Measurements from ENCODE around the gene PIGM. TPM values are rescaled to one million over a fixed set of nuclear protein-coding genes. Genes with fewer than 3 reads are reported as not detected.
"Not testable (repeated sequence)": the region's sequence is repeated elsewhere in the genome, so short reads cannot be mapped to it uniquely, and the experiment has no call there.

Gene PIGM
- polyA plus RNA-seq, 1 donor: 5.0 TPM

DNA sequence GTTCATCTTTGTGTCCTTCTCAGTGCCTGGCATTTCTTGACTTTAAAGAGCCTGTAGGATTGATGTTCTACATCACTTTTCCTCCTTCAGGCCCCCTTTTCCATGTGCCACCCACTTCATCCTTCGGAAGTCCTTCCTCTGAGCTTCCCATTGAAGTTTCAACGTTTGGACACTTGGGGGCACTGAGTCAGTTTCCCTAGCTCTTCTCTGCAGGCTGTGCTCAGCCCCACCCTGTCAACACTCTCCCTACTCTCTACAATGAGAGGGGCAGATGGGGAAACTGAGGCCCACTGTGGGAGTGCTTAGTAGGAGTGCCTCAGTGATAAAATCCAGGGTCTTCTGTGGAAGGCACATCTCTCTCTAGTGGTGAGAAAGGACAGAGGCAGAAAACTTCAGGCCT lies 26.3 kb upstream of the PIGM start:
- DNase-seq: no peak

DNA sequence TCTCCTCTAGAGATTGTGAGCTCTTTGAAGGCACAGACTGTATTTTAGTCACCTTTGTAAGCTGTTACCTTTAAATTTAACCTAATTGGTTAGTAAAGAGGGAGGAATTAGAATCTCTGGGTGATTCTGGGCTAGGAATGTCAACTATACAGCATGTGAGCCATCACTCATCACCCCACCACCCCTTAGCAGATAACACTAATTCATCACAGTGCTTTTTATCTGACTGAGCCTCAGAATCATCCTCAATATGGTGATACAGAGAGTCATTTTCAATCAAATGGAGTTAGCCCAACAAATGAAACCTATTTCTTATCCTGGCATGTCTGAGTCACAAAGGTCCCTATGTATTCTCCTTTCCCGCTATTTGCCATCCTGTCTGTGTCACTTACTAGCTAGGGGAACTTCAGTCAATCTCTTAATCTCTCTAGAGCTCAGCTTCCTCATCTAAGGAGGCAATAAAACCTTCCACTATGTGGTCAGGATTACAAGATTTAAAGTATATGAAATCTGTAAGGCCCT lies 24.9 kb upstream of the PIGM start:
- no peak for DNase-seq

DNA sequence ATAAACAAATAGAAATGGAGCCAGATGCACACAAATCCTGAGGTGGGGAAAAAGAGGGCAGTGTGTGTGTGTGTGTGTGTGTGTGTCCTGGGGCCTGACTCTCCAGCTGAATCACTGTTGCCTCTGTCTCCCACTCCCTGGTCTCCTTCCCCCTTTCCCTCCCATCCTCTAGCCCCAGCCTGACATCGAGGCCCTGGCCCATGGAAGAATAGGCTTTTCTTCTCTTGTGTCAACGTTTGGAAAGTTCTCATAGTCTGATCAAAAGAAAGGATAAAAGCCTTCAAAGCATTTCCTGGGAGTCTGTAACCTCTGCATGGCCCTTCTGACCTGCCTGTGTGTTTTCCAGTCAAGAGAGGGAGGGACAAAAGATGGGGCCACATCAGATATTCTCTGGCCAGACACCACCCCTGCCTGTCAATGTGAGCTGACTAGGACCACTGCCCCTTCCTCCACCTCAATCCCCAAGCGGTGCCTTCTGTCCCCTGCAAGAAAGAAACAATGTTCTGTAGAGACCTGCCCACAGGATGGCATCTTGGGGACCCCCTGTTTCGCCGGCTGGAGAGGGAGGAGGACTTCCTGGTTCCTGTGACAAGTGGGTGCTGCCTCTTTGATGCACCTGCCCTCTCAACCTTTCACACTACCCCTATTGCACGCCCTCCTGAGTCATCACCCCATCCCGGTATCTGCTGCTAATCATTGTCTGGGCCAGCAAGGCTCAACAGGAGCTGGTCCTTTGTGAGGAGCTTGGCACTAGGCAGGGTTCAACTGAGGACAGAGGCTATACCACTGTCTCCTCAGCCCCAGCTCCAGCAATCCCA lies 22.0 kb upstream of the PIGM start:
- DNase-seq: no peak

DNA sequence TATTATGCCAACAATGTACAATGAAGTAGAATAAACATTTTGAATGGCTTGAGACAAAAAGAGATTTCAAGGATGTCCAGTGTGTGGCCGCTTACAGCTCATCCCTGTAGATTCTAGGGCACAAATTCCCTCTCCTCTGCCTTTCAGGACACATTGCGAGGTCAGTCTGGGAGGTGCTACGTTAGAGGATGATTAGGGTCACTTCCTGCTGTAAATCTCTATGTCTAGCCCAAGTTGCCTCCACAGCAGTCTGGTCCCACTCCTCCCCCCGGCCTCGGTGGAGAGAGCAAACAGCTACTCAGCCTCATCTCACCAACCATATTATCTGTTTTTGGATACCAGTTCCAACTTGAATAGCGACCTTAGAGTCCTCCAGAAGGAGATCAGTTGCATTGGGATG lies 21.1 kb upstream of the PIGM start:
- no peak for DNase-seq

DNA sequence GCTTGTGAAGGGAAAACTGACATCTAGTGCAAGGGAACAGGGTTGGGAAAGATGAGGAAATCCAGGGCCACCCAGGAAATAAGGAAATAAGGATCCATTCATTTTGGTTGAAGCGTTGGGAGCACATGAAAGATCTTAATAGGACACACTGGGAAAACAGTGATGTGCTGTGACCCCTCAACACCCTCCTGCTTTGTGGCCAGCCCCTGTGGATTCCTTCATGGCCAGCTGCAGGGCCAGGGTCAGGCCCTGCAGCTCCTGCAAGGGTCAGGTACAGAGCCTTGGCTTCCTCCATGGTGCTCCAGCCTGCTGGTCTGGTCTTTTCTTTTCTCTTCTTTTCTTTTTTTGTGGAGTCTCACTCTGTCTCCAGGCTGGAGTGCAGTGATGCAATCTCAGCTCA lies 18.8 kb upstream of the PIGM start:
- no peak for DNase-seq

DNA sequence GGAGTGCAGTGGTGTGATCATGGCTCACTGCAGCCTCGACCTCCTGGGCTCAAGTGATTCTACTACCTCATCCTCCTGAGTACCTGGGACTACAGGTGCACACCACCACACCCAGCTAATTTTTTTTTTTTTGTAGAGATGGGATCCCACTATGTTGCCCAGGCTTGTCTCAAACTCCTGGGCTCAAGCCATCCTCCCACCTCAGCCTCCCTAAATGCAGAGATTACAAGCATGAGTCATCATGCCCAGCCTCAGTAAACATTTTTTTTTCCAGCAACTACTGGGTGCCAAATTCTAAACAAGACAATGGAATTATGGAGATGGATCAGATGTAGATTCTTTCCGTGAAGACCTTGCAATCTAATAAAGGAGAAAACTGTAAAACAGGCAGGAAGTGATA lies 18.4 kb upstream of the PIGM start:
- DNase-seq: not testable (repeated sequence)

DNA sequence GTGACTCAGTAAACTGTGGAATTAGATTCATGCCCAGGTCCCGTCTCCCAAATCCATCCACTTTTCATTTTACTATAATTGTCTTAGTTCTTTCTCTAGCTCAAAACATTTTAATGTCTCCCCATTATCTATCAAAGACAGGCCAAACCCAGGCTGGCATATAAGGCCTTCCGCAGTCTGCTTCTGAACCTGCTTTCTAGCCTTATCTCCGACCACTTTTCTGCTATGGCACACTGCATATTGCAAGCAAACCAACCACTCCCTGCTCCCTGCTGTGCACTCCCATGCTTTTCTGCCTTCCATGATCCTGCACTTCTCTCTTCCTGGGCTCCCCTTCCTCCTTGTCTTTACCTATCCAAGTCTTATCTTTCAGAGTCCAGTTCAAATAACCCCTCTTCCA lies 17.3 kb upstream of the PIGM start:
- no peak for DNase-seq

DNA sequence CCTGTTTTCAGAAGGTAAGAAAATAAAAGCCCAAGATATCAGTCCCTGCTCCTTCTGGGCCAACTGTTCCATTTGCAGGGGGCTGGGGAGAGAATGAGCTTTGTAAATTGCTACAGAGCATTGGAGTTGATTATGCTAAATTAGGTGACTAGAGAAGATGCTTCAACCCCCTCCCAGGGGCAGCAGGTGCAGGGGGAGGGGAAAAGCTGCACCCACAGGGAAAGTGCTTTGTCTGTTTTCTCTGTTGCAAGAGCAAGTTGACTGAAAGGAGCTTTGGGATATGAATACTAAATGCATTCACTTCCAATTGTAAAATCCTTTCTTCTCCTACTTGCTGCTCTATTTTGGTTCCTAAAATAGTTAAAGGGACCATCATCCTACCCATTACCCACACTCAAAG lies 16.5 kb upstream of the PIGM start:
- no peak for DNase-seq

DNA sequence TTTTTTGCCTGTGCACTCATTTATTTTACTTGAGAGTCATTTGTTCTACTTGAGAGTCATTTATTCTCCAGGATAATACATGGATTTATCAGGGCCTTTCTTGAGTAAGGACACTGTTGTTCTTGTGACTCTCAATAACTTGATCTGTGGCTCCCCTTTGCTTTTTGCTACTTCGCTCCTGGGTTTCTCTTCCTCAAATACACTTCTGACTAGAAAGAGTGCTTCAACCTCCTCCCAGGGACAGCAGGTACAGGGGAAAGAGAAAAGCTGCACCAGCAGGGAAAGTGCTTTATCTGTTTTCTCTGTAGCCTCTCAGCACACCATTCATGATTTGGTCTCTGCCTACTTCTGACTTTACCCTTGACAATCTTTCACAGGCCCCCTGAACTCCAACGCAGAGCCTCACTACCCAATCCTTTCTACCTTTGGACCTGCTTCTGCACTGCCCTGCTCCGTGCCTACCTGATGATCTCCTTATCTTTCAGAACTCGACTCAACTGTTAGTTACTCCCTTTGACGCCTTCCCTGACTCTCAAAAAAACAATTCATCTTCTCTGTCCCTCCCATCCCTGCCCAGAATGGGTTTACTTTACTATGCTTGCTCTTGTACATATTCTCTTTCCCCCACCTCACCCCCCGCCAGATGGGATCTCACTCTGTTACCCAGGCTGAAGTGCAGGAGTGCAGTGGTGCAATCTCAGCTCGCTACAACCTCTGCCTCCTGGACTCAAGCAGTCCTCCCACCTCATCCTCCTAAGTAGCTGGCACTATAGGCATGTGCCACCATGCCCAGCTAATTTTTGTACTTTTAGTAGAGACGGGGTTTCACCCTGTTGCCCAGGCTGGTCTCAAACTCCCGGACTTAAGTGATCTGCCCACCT lies 15.6 kb upstream of the PIGM start:
- no peak for DNase-seq

DNA sequence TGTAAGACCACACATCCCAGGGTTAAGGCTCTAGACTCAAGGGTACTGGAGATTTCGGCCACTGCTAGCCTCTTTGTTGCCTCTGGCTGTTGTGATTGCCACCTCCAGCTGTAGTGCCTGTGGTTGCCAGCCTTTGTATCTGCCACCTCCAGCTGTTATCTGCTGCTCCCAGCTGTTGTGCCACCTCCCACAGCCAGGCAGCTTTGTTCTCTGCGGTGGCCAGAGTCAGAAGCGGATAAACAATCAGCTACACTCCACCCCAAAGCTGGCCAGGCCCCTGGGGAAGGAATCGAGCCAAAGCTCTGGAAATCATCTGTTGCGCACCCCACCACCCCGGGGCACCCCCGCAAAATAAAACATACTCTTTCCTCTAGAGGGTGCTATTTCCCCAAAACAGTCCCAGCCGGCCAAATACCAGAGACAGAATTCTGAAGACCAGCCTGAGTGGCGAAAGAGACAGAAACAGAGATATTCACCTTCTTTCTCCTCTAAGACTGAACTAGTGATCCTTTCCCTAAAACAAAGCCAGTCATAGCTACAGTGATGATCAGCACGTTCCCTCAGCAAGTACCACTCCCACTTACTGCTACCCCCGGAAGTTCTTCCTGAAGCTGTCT lies 14.8 kb upstream of the PIGM start:
- peak; percentile 32 for DNase-seq

DNA sequence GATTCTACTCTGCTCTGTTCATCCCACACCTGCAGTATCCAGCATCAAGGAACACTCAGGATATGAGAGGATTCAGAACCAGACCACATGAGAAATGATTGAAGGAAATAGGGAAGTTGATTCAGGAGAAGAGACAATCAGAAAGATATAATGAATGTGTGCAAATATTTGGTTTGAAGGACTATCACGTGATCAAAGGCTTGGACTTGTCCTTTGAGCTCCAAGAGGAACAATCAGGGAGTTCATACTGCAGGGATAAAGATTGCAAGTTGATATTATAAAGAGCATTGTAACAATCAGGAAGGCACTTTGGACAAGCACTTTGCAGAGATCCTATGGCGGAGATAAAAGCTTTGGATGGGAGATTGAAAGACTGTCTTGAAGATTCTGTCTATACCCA lies 13.9 kb upstream of the PIGM start:
- DNase-seq: no peak

DNA sequence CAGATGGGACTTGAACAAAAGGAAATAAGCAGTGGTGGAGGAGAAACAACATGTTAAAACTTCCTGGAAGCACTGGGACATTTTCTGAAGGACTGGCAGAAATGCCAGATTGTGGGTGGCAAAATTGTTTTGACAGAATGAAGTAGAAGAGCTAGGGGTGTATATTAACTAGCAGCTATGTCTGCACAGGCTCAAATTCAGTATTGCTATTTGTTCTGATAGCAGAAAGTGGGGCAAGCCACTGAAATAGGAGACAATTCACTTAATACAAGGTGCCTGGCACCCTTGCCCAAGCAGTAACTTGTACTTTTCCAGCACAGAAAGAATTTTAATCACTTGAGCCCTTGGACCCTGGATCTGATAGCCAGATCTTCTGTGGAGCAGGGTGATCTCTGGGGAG lies 11.8 kb upstream of the PIGM start:
- DNase-seq: no peak

DNA sequence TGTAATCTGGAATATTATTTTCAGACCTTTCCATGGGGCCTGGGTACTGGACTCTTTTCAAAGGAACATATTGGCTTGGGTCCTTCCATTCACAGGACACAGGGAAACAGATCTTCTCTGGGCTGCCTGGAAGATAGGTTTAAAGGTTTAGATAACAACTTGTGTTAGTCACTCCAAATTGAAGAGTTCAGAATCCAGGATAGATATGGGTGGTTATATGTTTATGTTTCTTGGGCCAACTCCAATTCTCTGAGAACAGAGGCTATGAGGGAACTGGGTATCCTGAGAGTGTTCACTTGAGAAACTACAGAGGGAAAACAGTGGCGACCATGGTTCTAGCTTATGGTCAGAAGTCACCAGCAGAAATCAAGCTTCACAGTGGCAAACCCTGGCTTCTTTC lies 8.7 kb upstream of the PIGM start:
- no peak for DNase-seq

DNA sequence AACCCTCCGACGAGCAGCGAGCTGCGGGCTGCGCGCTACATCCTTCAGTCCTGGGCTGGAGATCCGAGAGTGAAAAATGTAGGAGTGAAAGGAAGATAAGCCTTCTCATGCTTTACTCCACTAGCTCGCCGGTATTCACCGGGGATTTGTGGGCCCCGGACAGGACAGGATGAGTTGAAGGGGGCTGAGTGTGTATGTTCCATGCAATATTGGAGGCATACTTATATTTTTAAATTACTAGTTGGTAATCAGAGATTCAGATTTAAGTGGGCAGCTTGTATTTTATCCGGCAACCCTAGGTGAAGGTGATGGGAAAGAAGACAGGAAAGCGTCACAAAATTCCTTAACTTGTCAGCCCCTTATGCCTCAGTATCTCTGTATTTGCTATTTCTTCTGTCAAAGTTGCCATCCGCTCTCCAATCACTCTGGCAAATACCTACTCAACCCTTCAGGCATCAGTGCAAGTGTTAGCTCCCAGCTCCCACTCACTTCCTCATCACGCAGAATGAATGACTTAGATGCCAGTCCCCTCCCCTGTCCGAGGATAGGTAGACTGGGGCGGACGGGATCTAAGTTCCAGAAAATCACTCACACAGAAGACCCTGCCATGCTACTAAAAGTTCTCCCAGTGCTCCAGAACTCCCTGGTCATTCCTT lies 503 bp upstream of the PIGM start:
- DNase-seq: no peak

DNA sequence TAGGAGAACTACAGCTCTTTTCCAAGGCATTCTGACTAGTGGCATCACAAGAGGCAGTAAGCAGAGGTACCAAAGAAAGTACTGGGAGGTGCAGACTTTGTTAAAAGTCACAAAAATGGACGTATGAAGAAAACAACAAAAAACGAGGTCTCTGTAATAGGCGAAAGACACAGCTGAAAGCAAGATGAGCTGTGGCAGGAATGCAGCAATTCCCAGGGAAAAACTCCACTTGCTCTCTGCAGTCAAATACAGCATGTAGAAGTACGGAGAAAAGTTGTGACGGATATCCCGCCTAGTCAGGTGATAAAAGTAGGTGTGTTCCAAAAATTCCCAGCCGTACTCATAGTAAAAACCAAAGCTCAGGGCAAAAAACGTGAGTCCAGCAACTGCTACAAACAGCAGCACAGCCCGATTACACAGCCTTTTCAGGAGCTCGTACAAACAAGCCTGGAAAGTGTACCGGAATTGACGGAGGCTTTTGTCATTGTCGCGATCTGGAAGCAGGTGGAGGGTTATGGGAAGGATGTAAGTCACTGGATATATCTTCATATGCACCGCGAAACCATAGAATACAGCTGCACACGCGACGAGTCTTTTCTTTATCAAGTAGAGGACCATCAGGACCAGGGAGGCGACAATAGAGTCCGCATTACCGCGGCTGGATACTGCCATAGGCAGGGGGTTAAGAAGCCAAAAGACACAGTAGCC lies 979 bp downstream of the PIGM start:
- no peak for DNase-seq

DNA sequence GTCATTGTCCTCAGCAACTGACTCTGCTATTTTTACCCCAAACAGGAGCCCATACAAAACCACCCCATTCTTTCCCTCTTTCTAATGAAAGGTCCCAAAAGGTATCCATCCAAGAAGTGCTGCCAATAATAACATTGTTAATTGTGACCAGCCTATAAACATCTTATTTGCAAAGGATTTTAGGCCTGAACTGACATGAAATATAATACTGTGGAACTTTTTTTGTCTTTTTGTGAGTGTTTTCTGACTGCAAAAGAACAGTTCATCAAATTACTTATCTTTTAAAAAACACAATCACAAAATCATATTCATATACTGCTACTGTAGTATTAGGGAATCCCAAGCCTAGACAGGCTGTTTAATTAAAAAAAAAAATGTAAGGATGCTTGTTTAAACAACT lies 3.4 kb downstream of the PIGM start:
- no peak for DNase-seq

DNA sequence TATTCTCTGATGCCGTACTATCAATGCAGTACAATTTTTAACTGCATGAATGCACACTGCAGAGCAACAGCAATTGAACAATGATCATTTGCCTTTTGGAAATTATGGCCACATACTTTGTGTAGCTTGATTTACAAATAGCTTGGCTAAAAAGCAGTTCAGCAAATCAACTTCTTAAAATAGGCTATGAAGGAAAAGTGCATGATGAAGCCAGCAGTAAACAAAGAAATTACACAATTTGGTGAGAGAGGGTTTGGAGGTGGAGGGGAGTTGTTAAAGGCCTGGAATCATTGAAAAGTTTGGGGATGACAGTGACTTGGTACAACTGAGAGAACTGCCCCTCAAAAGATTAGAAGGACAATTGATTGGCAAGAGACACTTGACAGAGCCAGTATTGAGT lies 6.5 kb downstream of the PIGM start:
- no peak for DNase-seq

DNA sequence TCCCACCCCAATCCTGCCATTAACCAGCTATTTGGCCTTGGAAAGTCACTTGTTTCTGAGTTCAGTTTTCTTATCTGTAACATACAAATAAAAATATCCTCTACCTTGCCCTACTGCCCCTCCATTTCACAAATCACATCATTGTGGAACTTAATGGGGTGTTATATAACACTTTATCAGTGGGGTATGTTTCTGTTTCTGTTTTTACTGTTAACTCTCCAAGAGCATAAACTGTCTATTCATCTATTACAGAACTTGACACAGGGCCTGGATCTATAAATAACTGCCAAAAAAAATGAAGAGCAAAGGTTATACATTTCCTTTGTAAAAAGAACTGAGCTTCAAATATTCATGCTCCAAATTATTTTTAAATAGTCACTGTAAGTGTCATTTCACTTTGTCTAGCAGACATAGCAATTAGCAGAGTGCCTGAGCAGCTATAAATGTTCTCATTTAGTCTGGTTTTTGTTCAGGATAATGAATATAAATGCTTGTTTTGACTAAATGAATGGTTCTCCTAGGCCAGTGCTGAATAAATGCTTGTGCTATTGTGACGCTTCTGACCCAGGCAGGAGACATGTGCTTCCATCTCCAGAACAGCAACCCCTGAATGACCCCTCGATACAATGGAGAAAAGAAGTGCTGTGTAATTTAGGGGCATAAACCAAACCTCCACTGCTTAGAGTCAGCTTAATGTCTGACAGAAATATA lies 7.4 kb downstream of the PIGM start:
- DNase-seq: no peak

DNA sequence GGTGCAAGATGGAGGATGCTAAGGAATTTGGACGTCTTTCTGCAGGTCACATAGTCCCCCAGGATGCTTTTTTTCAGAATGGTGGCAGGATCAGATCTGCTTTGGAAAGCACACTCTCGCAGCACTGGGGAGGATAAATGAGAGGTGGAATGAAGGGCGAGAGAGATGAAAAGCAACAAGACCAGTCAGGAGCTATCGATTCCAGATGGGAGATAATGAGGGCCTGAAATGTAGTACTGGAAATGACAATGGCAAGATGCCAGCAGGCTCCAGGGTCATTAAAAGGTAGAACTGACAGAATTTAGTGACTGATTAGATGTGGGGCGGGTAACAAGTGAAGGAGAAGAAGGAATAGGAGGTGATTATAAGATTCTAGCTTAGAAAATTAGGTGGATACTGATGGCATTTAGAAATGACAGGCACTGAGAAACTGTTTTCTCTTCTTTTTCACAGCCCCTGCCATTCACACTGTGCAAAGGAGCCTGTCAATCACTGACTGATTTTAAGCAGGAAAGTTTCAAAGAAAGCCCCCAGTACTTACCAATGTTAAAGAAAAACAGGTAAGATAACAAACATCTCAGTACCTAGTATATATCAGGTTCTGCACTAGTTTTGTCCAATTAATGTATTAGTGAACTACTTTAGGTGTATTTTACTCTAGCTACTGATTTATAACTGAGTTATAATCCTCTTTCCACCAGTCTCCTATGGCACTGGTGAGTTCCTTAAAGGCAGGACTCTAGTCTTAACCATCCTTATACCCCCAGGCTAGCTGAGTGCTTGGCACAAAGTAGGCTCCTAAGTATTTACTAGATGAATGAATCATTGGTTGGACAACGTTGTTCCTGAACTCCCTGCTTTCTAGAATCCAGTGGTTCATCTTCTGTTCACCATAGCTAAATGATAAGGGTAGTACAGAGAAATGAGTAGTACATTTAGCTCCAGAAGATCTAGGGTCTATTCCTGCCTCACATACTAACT lies 9.2 kb downstream of the PIGM start:
- DNase-seq: no peak

Measured in hindlimb muscle (tissue), 1 donor.